ENCODE data around the gene PALM2AKAP2. TPM values are rescaled to one million over a fixed set of nuclear protein-coding genes. Genes with fewer than 3 reads are reported as not detected.

The PALM2AKAP2 gene
- total and polyA plus RNA-seq, 2 experiments from 2014 or later, result 2.5 to 7.9 TPM

DNA sequence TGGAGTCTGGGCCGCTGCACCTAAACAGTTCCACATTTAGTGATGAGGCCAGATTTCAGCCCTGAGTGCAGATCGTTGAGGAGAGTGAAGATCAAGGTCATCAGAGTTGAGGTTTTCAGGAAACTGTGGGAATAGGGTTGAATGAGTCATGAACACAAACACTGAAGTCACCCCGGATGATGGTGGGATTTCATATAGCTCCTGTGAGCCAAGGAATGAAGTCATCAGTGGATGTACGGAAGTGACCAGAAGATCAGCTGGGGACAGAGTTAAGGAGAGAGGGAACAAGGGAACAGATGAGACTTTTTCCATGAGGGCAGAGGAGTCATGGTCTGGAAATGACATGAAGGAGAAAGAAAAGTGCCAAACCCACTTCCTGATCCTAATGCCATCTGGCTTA lies 36.5 kb downstream of the PALM2AKAP2 start (continued):
- TF ChIP-seq EZH2phosphoT487 (IDR thresholded peaks at IDR 0.05; ENCODE audit: unreplicated experiment), result no peak
- no peak for TF ChIP-seq NANOG (IDR thresholded peaks at IDR 0.05; ENCODE audit: borderline replicate concordance)
- no peak for TF ChIP-seq POLR2AphosphoS5 (IDR thresholded peaks at IDR 0.05; ENCODE audit: low read depth)
- TF ChIP-seq EZH2 (IDR thresholded peaks at IDR 0.05; ENCODE audit: low read depth, unreplicated experiment), result no peak
- TF ChIP-seq CREB1 (CRISPR knock-in tag; IDR thresholded peaks at IDR 0.05; ENCODE audit: low read depth), result no peak
- no peak for TF ChIP-seq ZNF114 (CRISPR knock-in tag; IDR thresholded peaks at IDR 0.05)
- TF ChIP-seq JUNB (IDR thresholded peaks at IDR 0.05; ENCODE audit: unreplicated experiment), result no peak
- TF ChIP-seq ZNF462 (CRISPR knock-in tag; IDR thresholded peaks at IDR 0.05), result no peak

- no peaks in the 10 kb centered on the region for H3K36me3 Mint-ChIP-seq (ENCODE audit: low read depth)
- peaks cover 12% of the 10 kb centered on the region; the same call in 1 of the 2 replicates for H3K4me1 ChIP-seq (ENCODE audit: insufficient read depth)
- no peaks in the 10 kb centered on the region for H3K27me3 ChIP-seq (ENCODE audit: insufficient read depth)
- no peaks in the 10 kb centered on the region for H3F3A ChIP-seq (replicated peaks; ENCODE audit: low read depth)
- H3K9me3 Mint-ChIP-seq, result no peaks in the 10 kb centered on the region
- H3K36me3 ChIP-seq (ENCODE audit: insufficient read depth), result no peaks in the 10 kb centered on the region
- H3K4me3 Mint-ChIP-seq, result no peak overlapping the region
- H3K4me2 ChIP-seq, result 0 out of 2 replicates have a peak overlapping the region, but pooled peaks have one; percentile 2
- H4K20me1 ChIP-seq (replicated peaks; ENCODE audit: insufficient read depth), result no peaks in the 10 kb centered on the region
- H3K4me3 ChIP-seq, result no peak overlapping the region
- DNase-seq (ENCODE audit: low spot score) (no peak), ATAC-seq (peak; percentile 26; the same call in 2 of the 3 replicates)
- no peak overlapping the region for H3K27ac Mint-ChIP-seq
- H3K4me1 Mint-ChIP-seq, result peaks cover 14% of the 10 kb centered on the region
- no peak overlapping the region for H2AFZ ChIP-seq
- no peaks in the 10 kb centered on the region; the same call in 1 of the 2 replicates for H3K79me2 ChIP-seq (replicated peaks; ENCODE audit: insufficient read depth)
- H3K27ac ChIP-seq (ENCODE audit: low read depth), result no peak overlapping the region
- peaks cover 26% of the 10 kb centered on the region; the same call in 1 of the 2 replicates for H3K9me2 ChIP-seq (ENCODE audit: insufficient read depth)
- H3K27me3 Mint-ChIP-seq (ENCODE audit: insufficient read depth, low read depth, poor library complexity), result no peaks in the 10 kb centered on the region
- TF ChIP-seq, protein P1, sequence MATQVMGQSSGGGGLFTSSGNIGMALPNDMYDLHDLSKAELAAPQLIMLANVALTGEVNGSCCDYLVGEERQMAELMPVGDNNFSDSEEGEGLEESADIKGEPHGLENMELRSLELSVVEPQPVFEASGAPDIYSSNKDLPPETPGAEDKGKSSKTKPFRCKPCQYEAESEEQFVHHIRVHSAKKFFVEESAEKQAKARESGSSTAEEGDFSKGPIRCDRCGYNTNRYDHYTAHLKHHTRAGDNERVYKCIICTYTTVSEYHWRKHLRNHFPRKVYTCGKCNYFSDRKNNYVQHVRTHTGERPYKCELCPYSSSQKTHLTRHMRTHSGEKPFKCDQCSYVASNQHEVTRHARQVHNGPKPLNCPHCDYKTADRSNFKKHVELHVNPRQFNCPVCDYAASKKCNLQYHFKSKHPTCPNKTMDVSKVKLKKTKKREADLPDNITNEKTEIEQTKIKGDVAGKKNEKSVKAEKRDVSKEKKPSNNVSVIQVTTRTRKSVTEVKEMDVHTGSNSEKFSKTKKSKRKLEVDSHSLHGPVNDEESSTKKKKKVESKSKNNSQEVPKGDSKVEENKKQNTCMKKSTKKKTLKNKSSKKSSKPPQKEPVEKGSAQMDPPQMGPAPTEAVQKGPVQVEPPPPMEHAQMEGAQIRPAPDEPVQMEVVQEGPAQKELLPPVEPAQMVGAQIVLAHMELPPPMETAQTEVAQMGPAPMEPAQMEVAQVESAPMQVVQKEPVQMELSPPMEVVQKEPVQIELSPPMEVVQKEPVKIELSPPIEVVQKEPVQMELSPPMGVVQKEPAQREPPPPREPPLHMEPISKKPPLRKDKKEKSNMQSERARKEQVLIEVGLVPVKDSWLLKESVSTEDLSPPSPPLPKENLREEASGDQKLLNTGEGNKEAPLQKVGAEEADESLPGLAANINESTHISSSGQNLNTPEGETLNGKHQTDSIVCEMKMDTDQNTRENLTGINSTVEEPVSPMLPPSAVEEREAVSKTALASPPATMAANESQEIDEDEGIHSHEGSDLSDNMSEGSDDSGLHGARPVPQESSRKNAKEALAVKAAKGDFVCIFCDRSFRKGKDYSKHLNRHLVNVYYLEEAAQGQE (IDR thresholded peaks at IDR 0.05; ENCODE audit: unreplicated experiment), result no peak
- TF ChIP-seq STAT1 (IDR thresholded peaks at IDR 0.05; ENCODE audit: unreplicated experiment) (no peak), JUNB (IDR thresholded peaks at IDR 0.05; ENCODE audit: unreplicated experiment) (no peak), POLR2AphosphoS5 (IDR thresholded peaks at IDR 0.05; ENCODE audit: low read depth) (no peak), CREB1 (CRISPR knock-in tag; IDR thresholded peaks at IDR 0.05; ENCODE audit: low read depth) (no peak), EZH2phosphoT487 (IDR thresholded peaks at IDR 0.05; ENCODE audit: unreplicated experiment) (no peak), EZH2 (IDR thresholded peaks at IDR 0.05; ENCODE audit: low read depth, unreplicated experiment) (no peak), ZNF114 (CRISPR knock-in tag; IDR thresholded peaks at IDR 0.05) (no peak), ZNF331 (CRISPR knock-in tag; IDR thresholded peaks at IDR 0.05; ENCODE audit: low read depth) (no peak)
- TF ChIP-seq, protein P2, sequence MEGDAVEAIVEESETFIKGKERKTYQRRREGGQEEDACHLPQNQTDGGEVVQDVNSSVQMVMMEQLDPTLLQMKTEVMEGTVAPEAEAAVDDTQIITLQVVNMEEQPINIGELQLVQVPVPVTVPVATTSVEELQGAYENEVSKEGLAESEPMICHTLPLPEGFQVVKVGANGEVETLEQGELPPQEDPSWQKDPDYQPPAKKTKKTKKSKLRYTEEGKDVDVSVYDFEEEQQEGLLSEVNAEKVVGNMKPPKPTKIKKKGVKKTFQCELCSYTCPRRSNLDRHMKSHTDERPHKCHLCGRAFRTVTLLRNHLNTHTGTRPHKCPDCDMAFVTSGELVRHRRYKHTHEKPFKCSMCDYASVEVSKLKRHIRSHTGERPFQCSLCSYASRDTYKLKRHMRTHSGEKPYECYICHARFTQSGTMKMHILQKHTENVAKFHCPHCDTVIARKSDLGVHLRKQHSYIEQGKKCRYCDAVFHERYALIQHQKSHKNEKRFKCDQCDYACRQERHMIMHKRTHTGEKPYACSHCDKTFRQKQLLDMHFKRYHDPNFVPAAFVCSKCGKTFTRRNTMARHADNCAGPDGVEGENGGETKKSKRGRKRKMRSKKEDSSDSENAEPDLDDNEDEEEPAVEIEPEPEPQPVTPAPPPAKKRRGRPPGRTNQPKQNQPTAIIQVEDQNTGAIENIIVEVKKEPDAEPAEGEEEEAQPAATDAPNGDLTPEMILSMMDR (conservative IDR thresholded peaks at IDR 0.05; ENCODE audit: low read depth in 2 of 2), result no peak
These were observed 37.3 kb downstream of the PALM2AKAP2 start for GRCh38 chr9:109817146-109817845.

All from GM23338 (cell line).